ENCODE results near the gene RARG.

- TF ChIP-seq CTCF (conservative IDR thresholded peaks at IDR 0.05) (peak; percentile 3; the same call in 1 of the 2 replicates), EZH2 (IDR thresholded peaks at IDR 0.05; ENCODE audit: low read depth) (no peak)
Observed at GRCh38 chr12:53252349-53252916, 20.4 kb upstream of the RARG start.
